Mammary epithelial cell (primary cell): ENCODE results near the gene IQSEC3.

Source experiments
- EZH2 ChIP-seq: IDR thresholded peaks from 2 replicates; pipeline ENCODE4 v1.6.1; 2012; ENCODE audit warnings: low read length, inconsistent platforms, borderline replicate concordance
- TF ChIP-seq, protein P1 (sequence below), 2 donors: IDR thresholded peaks in 1 of 2; conservative IDR thresholded peaks in 1 of 2; 2 replicates each; pipeline ENCODE4 v1.5.1; 2011 to 2012; ENCODE audit warnings: inconsistent platforms in 2 of 2, low read length in 2 of 2, mild to moderate bottlenecking in 2 of 2, control low read depth in 1 of 2, low read depth in 1 of 2; ENCODE audit not compliant: insufficient read depth in 1 of 2; ENCODE audit errors: extremely low read depth in 1 of 2

DNA sequence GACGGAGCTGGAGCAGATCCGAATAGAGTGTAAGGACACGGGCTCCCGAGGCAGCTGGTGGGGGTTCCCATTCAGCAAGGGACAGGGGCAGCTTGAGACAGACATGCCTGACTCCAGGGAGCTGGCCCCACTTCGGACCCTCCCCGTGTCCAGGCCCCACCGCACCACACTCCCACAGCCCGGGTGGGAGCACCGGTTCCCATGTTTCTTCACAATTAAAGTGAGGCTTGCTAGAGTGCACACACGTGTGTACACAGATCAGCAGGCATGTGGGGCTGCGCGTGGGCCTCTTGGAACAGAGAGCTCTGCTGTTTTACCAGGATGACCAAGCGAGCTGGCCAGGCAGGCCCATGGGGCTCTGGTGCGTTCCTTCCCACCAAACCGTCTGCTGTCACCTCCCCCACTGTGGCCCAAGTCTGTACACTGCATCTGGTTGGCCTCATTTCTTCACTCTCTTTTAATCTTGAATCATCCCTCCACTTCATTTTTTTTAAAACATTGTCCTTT lies 99.3 kb downstream of the IQSEC3 start:
- TF ChIP-seq, protein P1, sequence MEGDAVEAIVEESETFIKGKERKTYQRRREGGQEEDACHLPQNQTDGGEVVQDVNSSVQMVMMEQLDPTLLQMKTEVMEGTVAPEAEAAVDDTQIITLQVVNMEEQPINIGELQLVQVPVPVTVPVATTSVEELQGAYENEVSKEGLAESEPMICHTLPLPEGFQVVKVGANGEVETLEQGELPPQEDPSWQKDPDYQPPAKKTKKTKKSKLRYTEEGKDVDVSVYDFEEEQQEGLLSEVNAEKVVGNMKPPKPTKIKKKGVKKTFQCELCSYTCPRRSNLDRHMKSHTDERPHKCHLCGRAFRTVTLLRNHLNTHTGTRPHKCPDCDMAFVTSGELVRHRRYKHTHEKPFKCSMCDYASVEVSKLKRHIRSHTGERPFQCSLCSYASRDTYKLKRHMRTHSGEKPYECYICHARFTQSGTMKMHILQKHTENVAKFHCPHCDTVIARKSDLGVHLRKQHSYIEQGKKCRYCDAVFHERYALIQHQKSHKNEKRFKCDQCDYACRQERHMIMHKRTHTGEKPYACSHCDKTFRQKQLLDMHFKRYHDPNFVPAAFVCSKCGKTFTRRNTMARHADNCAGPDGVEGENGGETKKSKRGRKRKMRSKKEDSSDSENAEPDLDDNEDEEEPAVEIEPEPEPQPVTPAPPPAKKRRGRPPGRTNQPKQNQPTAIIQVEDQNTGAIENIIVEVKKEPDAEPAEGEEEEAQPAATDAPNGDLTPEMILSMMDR (conservative IDR thresholded peaks at IDR 0.05 in 1 of 2, IDR thresholded peaks at IDR 0.05 in 1 of 2; ENCODE audit: extremely low read depth in 1 of 2, insufficient read depth in 1 of 2, low read depth in 1 of 2, low read length in 2 of 2): no peak
- TF ChIP-seq EZH2: no peak
